ENCODE measurements around the gene TIGD1.

The TIGD1 gene

GRCh38 chr2:232511336-232511890 lies 38.9 kb downstream of the TIGD1 start:
- no peak for DNase-seq (ENCODE audit: low read depth)
- no peak overlapping the region for H3K4me3 ChIP-seq (ENCODE audit: low read depth, low read length)

- no peak for DNase-seq (ENCODE audit: low read depth)
- no peak overlapping the region for H3K4me3 ChIP-seq (ENCODE audit: low read depth, low read length)
Measured at GRCh38 chr2:232508251-232508650, 42.1 kb downstream of the TIGD1 start.

- no peak for DNase-seq (ENCODE audit: low read depth)
- H3K4me3 ChIP-seq (ENCODE audit: low read depth, low read length): no peak overlapping the region
Measured at GRCh38 chr2:232506709-232507108, 43.6 kb downstream of the TIGD1 start.

- no peak overlapping the region for H3K4me3 ChIP-seq (ENCODE audit: low read depth, low read length)
- no peak for DNase-seq (ENCODE audit: low read depth)
Measured at GRCh38 chr2:232505856-232506255, 44.5 kb downstream of the TIGD1 start.

GRCh38 chr2:232504438-232504837 lies 45.9 kb downstream of the TIGD1 start:
- no peak for DNase-seq (ENCODE audit: low read depth)
- no peak overlapping the region for H3K4me3 ChIP-seq (ENCODE audit: low read depth, low read length)

- DNase-seq (ENCODE audit: low read depth): no peak
- no peak overlapping the region for H3K4me3 ChIP-seq (ENCODE audit: low read depth, low read length)
Measured at GRCh38 chr2:232503809-232504323, 46.5 kb downstream of the TIGD1 start.

GRCh38 chr2:232502911-232503808 lies 47.2 kb downstream of the TIGD1 start:
- H3K4me3 ChIP-seq (ENCODE audit: low read depth, low read length): peak overlapping the region; percentile 13
- no peak for DNase-seq (ENCODE audit: low read depth)

GRCh38 chr2:232502511-232502910 lies 47.8 kb downstream of the TIGD1 start:
- no peak for DNase-seq (ENCODE audit: low read depth)
- no peak overlapping the region for H3K4me3 ChIP-seq (ENCODE audit: low read depth, low read length)

- H3K4me3 ChIP-seq (ENCODE audit: low read depth, low read length): no peak overlapping the region
- DNase-seq (ENCODE audit: low read depth): no peak
Measured at GRCh38 chr2:232501794-232502390, 48.5 kb downstream of the TIGD1 start.

GRCh38 chr2:232501331-232501771 lies 49.0 kb downstream of the TIGD1 start:
- no peak for DNase-seq (ENCODE audit: low read depth)

GRCh38 chr2:232498452-232498851 lies 51.9 kb downstream of the TIGD1 start:
- no peak for DNase-seq (ENCODE audit: low read depth)
- no peak overlapping the region for H3K4me3 ChIP-seq (ENCODE audit: low read depth, low read length)

More at GRCh38 chr2:232501331-232501771, 49.0 kb downstream of the TIGD1 start:
- H3K4me3 ChIP-seq (ENCODE audit: low read depth, low read length): no peak overlapping the region
